Measurements from ENCODE around the gene CPA3. TPM values are rescaled to one million over a fixed set of nuclear protein-coding genes. Genes with fewer than 3 reads are reported as not detected.

Gene CPA3
- total RNA-seq, 1 donor from 2014 or later, result 34.4 TPM

GRCh38 chr3:148861277-148861869 lies 3.7 kb upstream of the CPA3 start:
- peak; percentile 39 for DNase-seq

- DNase-seq, result no peak
Observed at GRCh38 chr3:148863297-148863696, 1.8 kb upstream of the CPA3 start.

- no peak for DNase-seq
Observed at GRCh38 chr3:148863814-148864213, 1.3 kb upstream of the CPA3 start.

- DNase-seq, result no peak
Observed at GRCh38 chr3:148866261-148866660, 1.2 kb downstream of the CPA3 start.

GRCh38 chr3:148873270-148873927 lies 8.3 kb downstream of the CPA3 start:
- no peak for DNase-seq

- no peak for DNase-seq
Observed at GRCh38 chr3:148873977-148874376, 8.9 kb downstream of the CPA3 start.

GRCh38 chr3:148878095-148878494 lies 13.0 kb downstream of the CPA3 start:
- no peak for DNase-seq

- no peak for DNase-seq
Observed at GRCh38 chr3:148879256-148879655, 14.2 kb downstream of the CPA3 start.

GRCh38 chr3:148880681-148881080 lies 15.6 kb downstream of the CPA3 start:
- DNase-seq, result no peak

- no peak for DNase-seq
Observed at GRCh38 chr3:148881286-148881685, 16.2 kb downstream of the CPA3 start.

GRCh38 chr3:148882288-148882687 lies 17.2 kb downstream of the CPA3 start:
- no peak for DNase-seq

GRCh38 chr3:148883163-148883562 lies 18.1 kb downstream of the CPA3 start:
- no peak for DNase-seq

- DNase-seq, result no peak
Observed at GRCh38 chr3:148884261-148884660, 19.2 kb downstream of the CPA3 start.

- DNase-seq, result no peak
Observed at GRCh38 chr3:148889828-148890227, 24.7 kb downstream of the CPA3 start.

- no peak for DNase-seq
Observed at GRCh38 chr3:148896062-148896461, 31.0 kb downstream of the CPA3 start.

GRCh38 chr3:148901987-148902791 lies 37.1 kb downstream of the CPA3 start:
- DNase-seq, result no peak

- DNase-seq, result peak; percentile 20
Observed at GRCh38 chr3:148903022-148903442, 37.9 kb downstream of the CPA3 start.

GRCh38 chr3:148903941-148904340 lies 38.8 kb downstream of the CPA3 start:
- DNase-seq, result no peak

GRCh38 chr3:148906667-148907066 lies 41.6 kb downstream of the CPA3 start:
- DNase-seq, result peak; percentile 54

- DNase-seq, result no peak
Observed at GRCh38 chr3:148911173-148911572, 46.1 kb downstream of the CPA3 start.

GRCh38 chr3:148911592-148911991 lies 46.5 kb downstream of the CPA3 start:
- no peak for DNase-seq

GRCh38 chr3:148914936-148915690 lies 50.0 kb downstream of the CPA3 start:
- DNase-seq, result no peak

GRCh38 chr3:148916132-148916531 lies 51.0 kb downstream of the CPA3 start:
- DNase-seq, result no peak

Data from skin of body (tissue), 2 donors.